Activated CD4-positive, alpha-beta T cell treated with anti-CD3 and anti-CD28 coated beads, Interleukin-2, amount 10 ng/mL, durations not matched to agents 24 days and 14 days (primary cell): ENCODE data around the gene LPAR6. TPM values are rescaled to one million over a fixed set of nuclear protein-coding genes. Genes with fewer than 3 reads are reported as not detected.
"Not testable (repeated sequence)": the region's sequence is repeated elsewhere in the genome, so short reads cannot be mapped to it uniquely, and the experiment has no call there.

ENCODE experiments used
- DNase-seq: peaks from one replicate; pipeline ENCODE4 v3.0.0; 2022
- H3K27ac Mint-ChIP-seq: one replicate; pipeline ENCODE4 v1.8.0; 2022; ENCODE audit warnings: mild to moderate bottlenecking, mixed read lengths
- H3K27me3 Mint-ChIP-seq: one replicate; pipeline ENCODE4 v1.8.0; 2022; ENCODE audit warnings: mixed read lengths
- H3K36me3 Mint-ChIP-seq: one replicate; pipeline ENCODE4 v1.8.0; 2022; ENCODE audit warnings: low read depth, mild to moderate bottlenecking, mixed read lengths
- H3K4me1 Mint-ChIP-seq: one replicate; pipeline ENCODE4 v1.8.0; 2021; ENCODE audit warnings: mixed read lengths
- H3K4me3 Mint-ChIP-seq: one replicate; pipeline ENCODE4 v1.8.0; 2022; ENCODE audit warnings: mild to moderate bottlenecking, moderate library complexity, mixed read lengths
- H3K9me3 Mint-ChIP-seq: one replicate; pipeline ENCODE4 v1.8.0; 2021; ENCODE audit warnings: mixed read lengths
- intact Hi-C: fragments of 100-400 bp; cut with micrococcal nuclease; formaldehyde crosslinking; loops from one replicate; pipeline ENCODE4 v1.15.1; 2023
- total RNA-seq: library from RNA; stranded (reverse); gene quantifications from 2 replicates; pipeline ENCODE4 v1.2.3, GENCODE V29; 2022

Gene LPAR6, protein sequence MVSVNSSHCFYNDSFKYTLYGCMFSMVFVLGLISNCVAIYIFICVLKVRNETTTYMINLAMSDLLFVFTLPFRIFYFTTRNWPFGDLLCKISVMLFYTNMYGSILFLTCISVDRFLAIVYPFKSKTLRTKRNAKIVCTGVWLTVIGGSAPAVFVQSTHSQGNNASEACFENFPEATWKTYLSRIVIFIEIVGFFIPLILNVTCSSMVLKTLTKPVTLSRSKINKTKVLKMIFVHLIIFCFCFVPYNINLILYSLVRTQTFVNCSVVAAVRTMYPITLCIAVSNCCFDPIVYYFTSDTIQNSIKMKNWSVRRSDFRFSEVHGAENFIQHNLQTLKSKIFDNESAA
- total RNA-seq: 3.9 and 4.2 TPM in 2 replicates

- Mint-ChIP-seq H3K4me1 (peaks cover 37% of the 10 kb centered on the region), H3K9me3 (peaks cover 12% of the 10 kb centered on the region), H3K4me3 (peak within 1 kb of the TSS; percentile 86), H3K36me3 (peaks cover 24% of the 10 kb centered on the region), H3K27me3 (no peaks in the 10 kb centered on the region), H3K27ac (peak within 1 kb of the TSS; percentile 84)
- intact Hi-C loops: loop anchor here (5.0 kb wide), 1 partner anchor 316 kb away; the partner anchor contains the start of gene MED4
- DNase-seq: peak; percentile 74
Measured at GRCh38 chr13:48412881-48413351, at the start of gene LPAR6. TSS of gene LPAR6 (minus strand) at chr13:48413113. CDS start at chr13:48412423, 690 bp downstream.

- intact Hi-C loops: no loop called here
- no peak overlapping the region for H3K27ac Mint-ChIP-seq
Measured at GRCh38 chr13:48457578-48458242, 44.8 kb upstream of the LPAR6 start.

GRCh38 chr13:48456546-48456945, 43.6 kb upstream of the LPAR6 start:
- H3K36me3 Mint-ChIP-seq: peaks cover 63% of the 10 kb centered on the region
- H3K27ac Mint-ChIP-seq: no peak overlapping the region
- H3K9me3 Mint-ChIP-seq: peaks cover 12% of the 10 kb centered on the region
- H3K27me3 Mint-ChIP-seq: no peaks in the 10 kb centered on the region
- DNase-seq: no peak
- no peak overlapping the region for H3K4me3 Mint-ChIP-seq
- peaks cover 10% of the 10 kb centered on the region for H3K4me1 Mint-ChIP-seq
- intact Hi-C loops: no loop called here

More at GRCh38 chr13:48457578-48458242, 44.8 kb upstream of the LPAR6 start:
- peaks cover 5% of the 10 kb centered on the region for H3K4me1 Mint-ChIP-seq
- no peaks in the 10 kb centered on the region for H3K27me3 Mint-ChIP-seq
- H3K4me3 Mint-ChIP-seq: no peak overlapping the region
- peaks cover 6% of the 10 kb centered on the region for H3K9me3 Mint-ChIP-seq
- DNase-seq: no peak
- peaks cover 58% of the 10 kb centered on the region for H3K36me3 Mint-ChIP-seq

GRCh38 chr13:48451196-48451595, 38.3 kb upstream of the LPAR6 start:
- peaks cover 17% of the 10 kb centered on the region for H3K4me1 Mint-ChIP-seq
- H3K9me3 Mint-ChIP-seq: peaks cover 21% of the 10 kb centered on the region
- DNase-seq, H3K27ac Mint-ChIP-seq, H3K27me3 Mint-ChIP-seq, intact Hi-C loops, H3K4me3 Mint-ChIP-seq: not testable (repeated sequence)
- H3K36me3 Mint-ChIP-seq: peaks cover 46% of the 10 kb centered on the region

DNA sequence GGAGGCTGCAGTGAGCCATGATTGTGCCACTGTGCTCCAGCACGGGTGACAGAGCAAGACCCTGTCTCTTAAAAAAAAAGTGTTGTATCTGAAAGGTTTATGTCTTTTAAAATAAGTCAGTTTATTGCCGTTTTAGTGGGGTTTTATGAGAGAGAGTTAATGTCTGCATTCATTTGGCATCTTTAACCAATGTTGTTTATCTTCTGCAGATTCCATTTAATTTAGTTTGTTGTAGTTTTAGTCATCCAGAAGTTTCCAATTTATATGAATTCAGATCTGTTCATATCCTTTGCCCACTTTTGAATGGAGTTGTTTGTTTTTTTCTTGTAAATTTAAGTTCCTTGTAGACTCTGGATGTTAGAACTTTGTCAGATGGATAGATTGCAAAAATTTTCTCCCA, 36.7 kb upstream of the LPAR6 start:
- H3K9me3 Mint-ChIP-seq: peaks cover 18% of the 10 kb centered on the region
- no peak overlapping the region for H3K4me3 Mint-ChIP-seq
- H3K27me3 Mint-ChIP-seq: no peaks in the 10 kb centered on the region
- DNase-seq: no peak
- H3K36me3 Mint-ChIP-seq: peaks cover 39% of the 10 kb centered on the region
- H3K4me1 Mint-ChIP-seq: peaks cover 16% of the 10 kb centered on the region
- H3K27ac Mint-ChIP-seq: no peak overlapping the region
- intact Hi-C loops: loop anchor here (2.0 to 5.0 kb wide), 2 partner anchors 41 to 113 kb away; no protein-coding TSS in a partner anchor

GRCh38 chr13:48448959-48449614, 36.2 kb upstream of the LPAR6 start:
- peaks cover 18% of the 10 kb centered on the region for H3K4me1 Mint-ChIP-seq
- intact Hi-C loops: loop anchor here (2.0 to 5.0 kb wide), 2 partner anchors 42 to 113 kb away; no protein-coding TSS in a partner anchor
- no peak for DNase-seq
- H3K27me3 Mint-ChIP-seq: no peaks in the 10 kb centered on the region
- no peak overlapping the region for H3K27ac Mint-ChIP-seq
- peak overlapping the region; percentile 53 for H3K4me3 Mint-ChIP-seq
- H3K9me3 Mint-ChIP-seq: peaks cover 15% of the 10 kb centered on the region
- H3K36me3 Mint-ChIP-seq: peaks cover 36% of the 10 kb centered on the region

GRCh38 chr13:48448285-48448958, 35.5 kb upstream of the LPAR6 start:
- H3K27ac Mint-ChIP-seq: no peak overlapping the region
- H3K4me1 Mint-ChIP-seq: peaks cover 19% of the 10 kb centered on the region
- no peaks in the 10 kb centered on the region for H3K27me3 Mint-ChIP-seq
- intact Hi-C loops: loop anchor here (2.0 to 5.0 kb wide), 2 partner anchors 42 to 114 kb away; no protein-coding TSS in a partner anchor
- H3K36me3 Mint-ChIP-seq: peaks cover 33% of the 10 kb centered on the region
- no peak for DNase-seq
- H3K9me3 Mint-ChIP-seq: peaks cover 15% of the 10 kb centered on the region
- no peak overlapping the region for H3K4me3 Mint-ChIP-seq

DNA sequence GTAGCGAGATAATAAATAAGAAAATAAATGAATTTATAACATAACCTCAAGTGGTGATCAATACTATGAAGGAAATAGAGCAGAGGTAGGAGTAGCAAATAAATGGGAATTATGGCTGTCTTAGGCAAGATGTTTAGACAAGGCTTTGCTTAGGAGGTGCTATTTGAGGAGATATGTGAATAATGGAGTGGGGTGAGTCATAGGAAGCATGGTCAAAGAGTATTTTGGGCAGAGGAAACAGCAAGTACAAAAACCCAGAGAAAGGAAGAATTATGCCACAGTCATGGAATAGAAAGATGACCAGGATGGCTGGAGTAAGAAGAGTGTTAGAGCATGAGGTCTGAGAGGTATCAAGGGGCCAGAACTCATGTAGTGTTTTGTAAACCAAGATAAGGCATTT, 33.6 kb upstream of the LPAR6 start:
- H3K27me3 Mint-ChIP-seq: no peaks in the 10 kb centered on the region
- H3K4me3 Mint-ChIP-seq: no peak overlapping the region
- H3K9me3 Mint-ChIP-seq: peaks cover 9% of the 10 kb centered on the region
- H3K27ac Mint-ChIP-seq: no peak overlapping the region
- H3K36me3 Mint-ChIP-seq: peaks cover 15% of the 10 kb centered on the region
- no peak for DNase-seq
- peaks cover 15% of the 10 kb centered on the region for H3K4me1 Mint-ChIP-seq
- intact Hi-C loops: loop anchor here (5.0 kb wide), 1 partner anchor 116 kb away; no protein-coding TSS in a partner anchor

DNA sequence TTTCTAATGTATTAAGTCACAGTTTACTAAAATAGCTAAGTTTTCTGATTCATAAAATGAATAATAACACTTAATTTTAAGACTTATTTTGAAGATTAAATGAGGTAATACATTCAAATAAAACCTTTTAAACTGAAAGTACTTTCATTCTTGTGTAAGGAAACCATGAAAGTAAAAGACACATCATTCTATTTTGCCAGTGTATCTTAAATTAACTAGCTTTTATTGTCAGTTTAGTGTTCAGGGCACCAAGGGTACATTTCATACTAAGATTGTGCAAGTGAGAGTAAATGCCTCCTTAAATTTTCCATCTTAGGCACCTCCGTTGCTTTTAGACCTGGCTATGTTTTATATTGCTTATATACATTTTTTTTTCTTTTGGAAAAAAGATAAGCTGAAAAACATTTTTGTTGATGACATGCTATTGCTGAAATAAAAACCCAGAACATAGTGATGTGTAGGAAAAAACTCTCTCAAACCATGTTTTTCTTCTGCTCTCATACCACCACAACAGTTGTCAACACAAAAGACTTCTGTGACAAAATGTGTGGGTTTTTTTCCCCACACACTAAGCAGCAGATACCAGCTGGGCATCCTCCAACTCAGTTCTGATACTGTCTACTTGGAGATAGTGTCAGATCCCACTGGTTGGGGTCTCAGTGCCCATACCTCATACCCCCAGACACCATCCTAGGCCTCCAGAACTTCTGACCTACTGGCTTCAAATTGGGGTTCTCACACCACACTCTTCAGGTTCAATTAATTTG, 30.7 kb upstream of the LPAR6 start:
- intact Hi-C loops: loop anchor here (1.0 kb wide), 1 partner anchor 40 kb away; no protein-coding TSS in a partner anchor
- DNase-seq: no peak
- peak overlapping the region; percentile 20 for H3K4me3 Mint-ChIP-seq

DNA sequence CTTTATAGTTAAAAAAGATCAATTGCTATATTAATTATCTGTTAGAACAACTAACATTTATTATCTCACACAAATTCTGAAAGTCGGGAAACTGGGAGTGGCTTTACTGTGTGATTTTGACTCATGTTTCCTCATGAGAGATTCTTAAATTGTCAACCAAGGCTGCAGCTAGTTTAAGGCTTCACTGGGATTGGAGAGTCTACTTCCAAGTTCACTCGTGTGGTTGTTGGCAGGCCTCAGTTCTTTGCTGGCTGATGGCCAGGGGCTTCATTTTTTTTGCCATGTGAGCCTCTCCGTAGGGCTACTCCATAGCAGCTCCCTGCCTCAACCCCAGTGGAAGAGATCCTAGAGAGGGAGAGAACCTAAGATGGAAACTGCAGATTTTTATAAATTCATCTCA, 24.5 kb upstream of the LPAR6 start:
- no peak overlapping the region for H3K27ac Mint-ChIP-seq
- intact Hi-C loops: no loop called here
- no peaks in the 10 kb centered on the region for H3K27me3 Mint-ChIP-seq
- peaks cover 10% of the 10 kb centered on the region for H3K4me1 Mint-ChIP-seq
- H3K4me3 Mint-ChIP-seq: no peak overlapping the region
- H3K9me3 Mint-ChIP-seq: peaks cover 4% of the 10 kb centered on the region
- peaks cover 17% of the 10 kb centered on the region for H3K36me3 Mint-ChIP-seq
- DNase-seq: no peak

More for the DNA sequence above, 30.7 kb upstream of the LPAR6 start:
- Mint-ChIP-seq H3K4me1 (peaks cover 12% of the 10 kb centered on the region), H3K36me3 (peaks cover 8% of the 10 kb centered on the region), H3K27me3 (no peaks in the 10 kb centered on the region), H3K27ac (peak overlapping the region; percentile 27), H3K9me3 (peaks cover 3% of the 10 kb centered on the region)

- H3K27me3 Mint-ChIP-seq: no peaks in the 10 kb centered on the region
- H3K4me1 Mint-ChIP-seq: peaks cover 15% of the 10 kb centered on the region
- H3K4me3 Mint-ChIP-seq: no peak overlapping the region
- no peak overlapping the region for H3K27ac Mint-ChIP-seq
- intact Hi-C loops: no loop called here
- H3K36me3 Mint-ChIP-seq: peaks cover 19% of the 10 kb centered on the region
- no peak for DNase-seq
- H3K9me3 Mint-ChIP-seq: peaks cover 4% of the 10 kb centered on the region
Measured at GRCh38 chr13:48436661-48437288, 23.9 kb upstream of the LPAR6 start.

GRCh38 chr13:48434200-48434599, 21.3 kb upstream of the LPAR6 start:
- no peak overlapping the region for H3K4me3 Mint-ChIP-seq
- DNase-seq: no peak
- intact Hi-C loops: no loop called here
- peaks cover 4% of the 10 kb centered on the region for H3K9me3 Mint-ChIP-seq
- no peak overlapping the region for H3K27ac Mint-ChIP-seq
- H3K4me1 Mint-ChIP-seq: peaks cover 26% of the 10 kb centered on the region
- H3K27me3 Mint-ChIP-seq: no peaks in the 10 kb centered on the region
- H3K36me3 Mint-ChIP-seq: peaks cover 19% of the 10 kb centered on the region
